HG02885 (cell line): Measurements from ENCODE around the gene B4GALNT1.
"Not testable (repeated sequence)": the region's sequence is repeated elsewhere in the genome, so short reads cannot be mapped to it uniquely, and the experiment has no call there.

Experiments
- ATAC-seq: cut with Tn5 transposase; IDR thresholded peaks from one replicate; pipeline ENCODE4 v1.9.1; 2021; ENCODE audit warnings: mild to moderate bottlenecking; ENCODE audit not compliant: unreplicated experiment, poor library complexity

Gene B4GALNT1

GRCh38 chr12:57632958-57633840 lies at the start of gene B4GALNT1:
TSS of gene B4GALNT1 (minus strand) at chr12:57633201. CDS start at chr12:57632132, 1,069 bp downstream.
- peak; percentile 90 for ATAC-seq

GRCh38 chr12:57679697-57680096 lies 46.7 kb upstream of the B4GALNT1 start:
- no peak for ATAC-seq

GRCh38 chr12:57677947-57678346 lies 44.9 kb upstream of the B4GALNT1 start:
- not testable (repeated sequence) for ATAC-seq

DNA sequence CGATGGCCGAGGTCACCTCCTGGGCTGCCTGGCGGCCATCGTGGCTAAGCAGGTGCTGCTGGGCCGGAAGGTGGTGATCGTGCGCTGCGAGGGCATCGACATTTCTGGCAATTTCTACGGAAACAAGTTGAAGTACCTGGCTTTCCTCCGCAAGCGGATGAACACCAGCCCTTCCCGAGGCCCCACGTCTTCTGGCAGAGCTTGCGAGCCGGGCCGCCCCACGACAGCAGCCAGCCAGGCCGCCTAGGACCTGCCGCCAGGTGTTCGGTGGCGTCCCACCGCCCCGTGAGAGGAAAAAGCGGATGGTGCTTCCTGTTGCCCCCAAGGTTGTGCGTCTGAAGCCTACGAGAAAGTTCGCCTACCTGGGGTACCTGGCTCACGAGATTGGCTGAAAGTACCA lies 41.7 kb upstream of the B4GALNT1 start:
- no peak for ATAC-seq

DNA sequence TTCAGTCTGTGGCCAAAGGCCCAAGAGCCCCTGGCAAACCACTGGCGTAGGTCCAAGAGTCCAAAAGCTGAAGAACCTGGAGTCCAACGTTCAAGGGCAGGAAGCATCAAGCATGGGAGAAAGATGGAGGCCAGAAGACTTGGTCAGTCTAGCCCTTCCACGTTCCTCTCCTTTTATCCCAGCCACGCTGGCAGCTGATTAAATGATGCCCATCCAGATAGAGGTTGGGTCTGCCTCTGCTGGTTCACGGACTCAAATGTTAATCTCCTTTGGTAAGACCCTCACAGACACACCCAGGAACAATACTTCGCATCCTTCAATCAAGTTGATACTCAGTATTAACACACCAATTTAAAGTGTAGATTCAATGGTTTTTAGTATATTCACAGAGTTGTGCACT lies 39.8 kb upstream of the B4GALNT1 start:
- no peak for ATAC-seq

DNA sequence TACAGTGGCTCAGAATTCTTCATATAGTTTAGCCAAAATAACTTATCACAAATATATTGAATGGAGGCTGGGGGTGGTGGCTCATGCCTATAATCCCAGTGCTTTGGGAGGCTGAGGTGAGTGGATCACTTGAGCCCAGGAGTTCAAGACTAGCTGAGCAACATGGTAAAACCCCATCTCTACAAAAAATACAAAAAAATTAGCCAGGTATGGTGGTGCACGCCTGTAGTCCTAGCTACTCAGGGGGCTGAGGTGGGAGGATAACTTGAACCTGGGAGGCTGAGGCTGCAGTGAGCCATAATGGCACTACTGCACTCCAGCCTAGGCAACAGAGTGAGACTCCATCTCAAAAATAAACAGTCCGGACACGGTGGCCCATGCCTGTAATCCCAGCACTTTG lies 38.8 kb upstream of the B4GALNT1 start:
- ATAC-seq = not testable (repeated sequence)

GRCh38 chr12:57669691-57670090 lies 36.7 kb upstream of the B4GALNT1 start:
- ATAC-seq = not testable (repeated sequence)

DNA sequence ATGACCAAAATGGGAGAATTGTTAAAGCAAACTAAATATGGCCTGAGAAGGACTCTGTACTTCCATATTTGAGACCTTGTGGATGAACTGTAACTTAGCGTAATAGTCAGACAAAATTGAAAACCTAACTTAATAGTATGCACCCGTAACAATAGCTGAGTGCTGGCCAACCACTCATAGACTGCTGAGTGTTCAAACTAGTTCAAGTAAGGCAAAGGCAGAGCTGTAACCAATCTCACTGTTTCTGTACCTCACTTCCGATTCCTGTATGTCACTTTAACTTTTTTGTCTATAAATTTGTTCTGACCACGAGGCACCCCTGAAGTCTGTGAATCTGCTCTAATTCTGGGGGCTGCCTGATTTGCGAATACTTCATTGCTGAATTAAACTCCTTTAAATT lies 33.9 kb upstream of the B4GALNT1 start:
- ATAC-seq = no peak

- not testable (repeated sequence) for ATAC-seq
Observed at GRCh38 chr12:57665066-57665820, 32.2 kb upstream of the B4GALNT1 start.

DNA sequence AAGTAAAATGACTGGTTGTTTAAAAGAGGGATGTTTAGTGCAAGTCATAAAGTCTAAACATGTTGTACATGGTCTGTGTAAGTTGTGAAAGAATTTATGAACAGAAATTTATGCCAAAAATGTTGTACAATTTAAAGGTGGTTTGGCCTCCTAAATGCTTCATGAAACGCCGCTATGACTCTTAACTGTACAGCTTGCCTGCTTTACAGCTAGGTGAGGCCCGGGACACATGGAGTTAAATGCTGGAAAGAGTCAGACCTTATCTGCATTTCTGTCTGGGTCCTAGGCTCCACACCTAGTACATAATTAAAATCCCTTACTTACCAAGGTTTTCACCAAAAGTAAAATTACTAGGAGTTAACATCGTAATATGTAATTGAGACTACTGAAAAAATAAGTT lies 28.4 kb upstream of the B4GALNT1 start:
- no peak for ATAC-seq

DNA sequence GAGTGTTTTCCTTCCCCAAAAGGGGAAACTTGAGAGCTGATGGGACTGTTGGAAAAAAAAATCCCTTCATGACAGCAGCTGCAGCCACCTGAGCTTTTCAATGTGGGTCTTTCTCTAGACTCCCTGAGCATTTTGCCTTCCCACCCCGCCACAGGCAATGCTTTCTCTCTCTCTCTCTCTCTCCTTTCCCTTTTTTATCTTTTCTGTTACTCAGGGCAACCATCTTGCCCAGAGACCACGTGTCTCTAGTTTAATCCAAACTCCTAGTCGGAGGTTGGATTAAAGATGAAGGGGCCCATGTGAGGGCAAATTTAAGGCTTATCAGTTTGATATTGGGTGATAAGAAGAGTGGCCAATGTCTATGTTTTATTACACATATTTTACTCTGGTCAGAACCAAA lies 25.9 kb upstream of the B4GALNT1 start:
- ATAC-seq = no peak

GRCh38 chr12:57657744-57658143 lies 24.7 kb upstream of the B4GALNT1 start:
- ATAC-seq = no peak

DNA sequence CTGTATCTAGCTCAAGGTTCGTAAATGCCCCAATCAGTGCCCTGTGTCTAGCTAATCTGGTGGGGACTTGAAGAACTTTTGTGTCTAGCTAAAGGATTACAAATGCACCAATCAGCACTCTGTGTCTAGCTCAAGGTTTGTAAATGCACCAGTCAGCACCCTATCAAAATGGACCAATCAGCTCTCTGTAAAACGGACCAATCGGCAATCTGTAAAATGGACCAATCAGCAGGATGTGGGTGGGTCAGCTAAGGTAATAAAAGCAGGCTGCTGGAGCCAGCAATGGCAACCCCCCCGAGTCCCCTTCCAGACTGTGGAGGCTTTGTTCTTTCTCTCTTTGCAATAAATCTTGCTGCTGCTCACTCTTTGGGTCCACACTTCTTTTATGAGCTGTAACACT lies 23.4 kb upstream of the B4GALNT1 start:
- ATAC-seq = not testable (repeated sequence)

DNA sequence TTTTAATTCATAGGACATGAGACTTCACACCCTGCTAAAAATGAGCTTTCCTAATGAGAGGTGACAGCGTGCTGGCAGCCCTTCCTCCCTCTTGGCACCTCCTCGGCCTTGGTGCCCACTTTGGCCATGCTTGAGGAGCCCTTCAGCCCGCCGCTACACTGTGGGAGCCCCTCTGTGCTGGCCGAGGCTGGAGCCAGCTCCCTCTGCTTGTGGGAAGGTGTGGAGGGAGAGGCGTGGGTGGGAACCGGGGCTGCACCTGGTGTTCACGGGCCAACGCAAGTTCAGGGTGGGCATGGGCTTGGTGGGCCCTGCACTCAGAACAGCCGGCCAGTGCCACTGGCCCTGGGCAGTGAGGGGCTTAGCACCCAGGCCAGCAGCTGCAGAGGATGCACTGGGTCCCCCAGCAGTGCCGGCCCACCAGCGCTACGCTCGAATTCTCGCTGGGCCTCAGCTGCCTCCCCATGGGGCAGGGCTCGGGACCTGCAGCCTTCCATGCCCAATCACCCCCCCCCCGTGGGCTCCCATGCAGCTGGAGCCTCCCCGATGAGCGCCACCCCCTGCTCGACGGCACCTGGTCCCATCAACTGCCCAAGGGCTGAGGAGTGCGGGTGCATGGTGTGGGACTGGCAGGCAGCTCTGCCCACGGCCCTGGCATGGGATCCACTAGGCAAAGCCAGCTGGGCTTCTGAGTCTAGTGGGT lies 22.7 kb upstream of the B4GALNT1 start:
- no peak for ATAC-seq

DNA sequence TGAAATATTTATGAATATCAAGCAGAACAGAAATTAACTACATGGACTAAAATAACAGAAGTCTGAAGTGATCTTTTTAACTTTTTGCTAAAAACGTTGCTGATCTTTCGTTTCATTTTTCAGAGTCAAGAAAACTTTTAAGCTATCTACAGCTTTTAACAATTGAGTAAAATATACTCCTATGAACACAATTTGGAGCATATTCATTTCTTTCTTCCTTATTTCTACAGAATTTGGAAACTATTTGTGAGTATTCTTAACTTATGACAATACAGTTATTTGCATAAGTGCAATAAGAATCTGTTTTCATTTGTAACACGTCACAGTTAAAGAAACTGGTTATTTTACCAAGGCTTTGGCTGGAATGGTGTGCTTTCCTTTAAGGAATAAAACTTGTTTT lies 21.0 kb upstream of the B4GALNT1 start:
- no peak for ATAC-seq

- not testable (repeated sequence) for ATAC-seq
Observed at GRCh38 chr12:57646659-57647049, 13.7 kb upstream of the B4GALNT1 start.

GRCh38 chr12:57645990-57646658 lies 13.1 kb upstream of the B4GALNT1 start:
- not testable (repeated sequence) for ATAC-seq

DNA sequence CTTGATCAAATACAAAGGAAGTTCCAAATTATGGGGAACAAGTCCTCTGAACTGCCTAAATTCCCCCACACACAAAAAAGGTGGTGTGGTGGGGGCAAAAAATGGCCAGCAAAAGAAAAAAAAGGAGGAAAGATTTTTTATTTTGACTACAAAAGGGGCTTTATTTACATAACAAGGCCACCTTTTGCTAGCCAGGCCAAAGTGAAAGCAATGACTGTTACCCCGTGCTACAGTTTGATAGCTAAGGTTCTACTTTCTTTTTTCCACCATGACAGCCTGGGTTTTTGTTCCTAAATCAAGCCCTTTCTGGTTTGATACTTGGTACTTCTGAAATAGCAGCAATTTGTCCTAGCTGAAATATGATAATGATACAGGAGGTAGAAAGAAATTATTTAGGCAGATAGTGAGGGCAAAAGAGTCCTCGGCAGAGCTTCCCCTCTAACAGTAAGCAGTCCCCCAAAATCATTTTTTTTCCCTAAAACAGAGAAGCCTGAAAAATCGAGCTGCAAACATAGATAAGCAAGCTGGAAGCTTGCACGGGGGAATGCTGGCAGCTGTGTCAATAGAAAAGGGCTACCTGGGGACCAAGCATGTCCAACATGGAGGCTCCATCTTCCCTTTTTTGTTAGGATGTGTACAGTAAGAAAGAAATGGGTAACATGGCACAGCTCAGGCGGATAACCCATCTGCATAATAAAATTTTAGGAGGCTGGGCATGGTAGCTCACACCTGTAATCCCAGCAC lies 8.9 kb upstream of the B4GALNT1 start:
- no peak for ATAC-seq

DNA sequence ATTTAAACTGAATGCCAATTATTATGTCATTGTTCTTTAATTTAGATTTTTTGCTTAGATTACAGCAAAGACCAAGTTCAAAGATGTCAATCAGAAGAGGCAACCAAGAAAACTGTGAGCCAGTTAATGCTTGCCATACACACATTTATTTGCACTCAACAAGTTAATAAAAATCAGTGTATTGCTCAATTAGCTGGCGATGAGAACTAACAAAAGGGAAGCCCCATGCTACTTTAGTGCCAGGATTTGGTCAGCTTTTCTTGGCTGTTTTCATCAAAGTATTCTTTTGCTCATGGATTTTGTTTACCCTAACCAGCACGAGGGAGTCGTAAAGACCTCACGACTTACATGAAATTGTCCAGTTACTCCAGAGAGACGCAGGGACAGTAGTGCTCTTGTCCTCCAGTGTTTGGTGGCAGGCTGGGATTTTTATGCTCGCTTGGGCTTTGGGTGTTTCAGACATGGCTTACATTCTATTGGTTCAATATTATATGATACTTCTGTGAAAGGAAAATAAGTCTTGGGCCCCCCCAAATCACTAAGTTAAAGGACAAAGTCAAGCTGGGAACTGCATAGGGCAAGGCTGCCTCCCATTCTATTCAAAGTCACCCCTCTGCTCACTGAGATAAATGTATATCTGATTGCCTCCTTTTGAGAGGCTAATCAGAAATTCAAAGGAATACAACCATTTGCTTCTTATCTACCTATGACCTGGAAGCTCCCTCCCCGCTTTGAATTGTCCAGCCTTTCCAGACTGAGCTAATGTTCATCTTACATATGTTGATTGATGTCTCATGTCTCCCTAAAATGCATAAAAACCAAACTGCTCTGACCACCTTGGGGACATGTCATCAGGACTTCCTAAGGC lies 7.4 kb upstream of the B4GALNT1 start:
- ATAC-seq = no peak
